ENCODE data around the gene NOSTRIN.
"Not testable (repeated sequence)": the region's sequence is repeated elsewhere in the genome, so short reads cannot be mapped to it uniquely, and the experiment has no call there.

NOSTRIN gene

GRCh38 chr2:168790226-168790902 is 12.1 kb upstream of the NOSTRIN start:
- no peak for DNase-seq

DNA sequence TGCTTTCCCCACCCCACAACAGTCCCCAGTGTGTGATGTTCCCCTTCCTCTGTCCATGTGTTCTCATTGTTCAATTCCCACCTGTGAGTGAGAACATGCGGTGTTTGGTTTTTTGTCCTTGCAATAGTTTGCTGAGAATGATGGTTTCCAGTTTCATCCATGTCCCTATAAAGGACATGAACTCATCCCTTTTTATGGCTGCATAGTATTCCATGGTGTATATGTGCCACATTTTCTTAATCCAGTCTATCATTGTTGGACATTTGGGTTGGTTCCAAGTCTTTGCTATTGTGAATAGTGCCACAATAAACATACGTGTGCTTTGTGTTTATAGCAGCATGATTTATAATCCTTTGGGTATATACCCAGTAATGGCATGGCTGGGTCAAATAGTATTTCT is 11.3 kb upstream of the NOSTRIN start:
- DNase-seq, result not testable (repeated sequence)

DNA sequence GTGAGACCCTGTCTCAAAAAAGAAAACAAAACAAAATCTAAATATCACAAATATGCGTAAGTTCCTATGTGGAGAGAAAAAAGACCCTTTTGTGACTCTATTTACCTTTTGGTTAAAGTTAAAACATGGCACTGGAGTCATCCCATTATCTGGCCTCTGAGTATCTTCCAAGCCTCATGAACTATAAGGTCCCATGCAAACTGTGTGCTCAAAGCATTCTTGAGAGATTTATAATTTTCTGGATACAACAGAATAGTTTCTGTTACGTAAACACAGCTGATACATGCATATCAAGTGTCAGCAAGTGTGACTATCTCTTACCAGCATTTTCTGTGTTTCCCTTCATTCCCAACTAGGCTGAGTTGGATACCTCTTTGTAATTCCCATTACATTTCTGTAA is 8.8 kb upstream of the NOSTRIN start:
- DNase-seq, result no peak

- no peak for DNase-seq
Measured at GRCh38 chr2:168794968-168795367, 7.5 kb upstream of the NOSTRIN start.

- DNase-seq, result no peak
Measured at GRCh38 chr2:168796090-168796577, 6.3 kb upstream of the NOSTRIN start.

GRCh38 chr2:168796583-168797285 is 5.7 kb upstream of the NOSTRIN start:
- no peak for DNase-seq

DNA sequence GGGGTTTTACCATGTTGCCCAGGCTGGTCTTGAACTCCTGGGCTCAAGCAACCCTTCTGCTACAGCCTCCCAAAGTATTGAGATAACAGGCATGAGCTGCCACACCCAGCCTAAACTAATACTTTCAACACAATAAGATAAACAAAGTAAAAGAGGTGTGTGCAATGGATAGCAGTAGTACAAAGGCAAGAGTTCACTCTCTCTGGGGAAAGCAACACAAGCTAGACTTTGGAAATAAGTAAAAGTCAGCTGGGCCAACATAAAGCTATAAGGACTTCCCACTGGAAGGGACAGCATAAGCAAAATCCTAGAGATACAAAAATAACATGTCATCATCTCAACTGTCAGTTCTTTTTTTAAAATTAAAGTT is 5.2 kb upstream of the NOSTRIN start:
- no peak for DNase-seq

- no peak for DNase-seq
Measured at GRCh38 chr2:168798076-168798887, 4.2 kb upstream of the NOSTRIN start.

GRCh38 chr2:168798888-168799410 is 3.5 kb upstream of the NOSTRIN start:
- DNase-seq, result no peak

DNA sequence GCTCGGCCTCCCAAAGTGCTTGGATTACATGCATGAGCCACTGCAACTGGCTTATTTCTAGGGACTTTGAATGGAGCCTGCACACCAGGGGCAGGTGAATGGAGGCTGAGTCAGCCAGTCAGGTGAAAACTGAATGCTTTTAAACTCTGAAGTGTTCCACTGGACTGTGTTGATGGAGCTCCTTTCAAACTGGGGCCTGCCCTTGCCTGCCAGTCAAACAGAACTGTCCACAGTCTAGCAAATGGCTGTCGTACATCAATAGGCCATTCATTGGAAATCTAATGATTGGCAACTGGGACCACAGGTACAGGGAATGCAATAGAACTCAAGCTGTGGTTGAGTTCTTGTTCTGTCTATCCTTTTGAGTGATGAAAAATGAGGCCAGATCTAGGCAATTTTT is 966 bp upstream of the NOSTRIN start:
- no peak for DNase-seq

- no peak for DNase-seq
Measured at GRCh38 chr2:168802859-168803725, 655 bp downstream of the NOSTRIN start.

DNA sequence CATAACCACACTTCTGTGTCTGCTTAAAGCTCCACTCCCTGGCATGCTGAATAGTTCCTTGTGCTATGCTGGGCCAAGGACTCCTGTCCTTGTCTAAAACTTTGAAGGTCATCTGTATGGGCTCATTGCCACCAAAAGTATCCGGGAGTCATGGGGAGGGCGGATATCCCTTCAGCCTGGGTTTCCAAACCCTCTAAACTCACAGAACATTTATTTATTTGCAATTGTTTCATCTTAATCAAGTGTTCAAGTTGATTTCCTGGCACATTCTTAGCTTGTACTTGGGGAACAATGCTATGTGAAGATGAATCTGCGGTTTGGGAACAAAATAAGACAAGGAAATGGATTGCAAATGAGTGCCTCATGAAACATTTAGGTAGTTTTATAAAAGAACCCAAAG is 1.8 kb downstream of the NOSTRIN start:
- DNase-seq, result no peak

DNA sequence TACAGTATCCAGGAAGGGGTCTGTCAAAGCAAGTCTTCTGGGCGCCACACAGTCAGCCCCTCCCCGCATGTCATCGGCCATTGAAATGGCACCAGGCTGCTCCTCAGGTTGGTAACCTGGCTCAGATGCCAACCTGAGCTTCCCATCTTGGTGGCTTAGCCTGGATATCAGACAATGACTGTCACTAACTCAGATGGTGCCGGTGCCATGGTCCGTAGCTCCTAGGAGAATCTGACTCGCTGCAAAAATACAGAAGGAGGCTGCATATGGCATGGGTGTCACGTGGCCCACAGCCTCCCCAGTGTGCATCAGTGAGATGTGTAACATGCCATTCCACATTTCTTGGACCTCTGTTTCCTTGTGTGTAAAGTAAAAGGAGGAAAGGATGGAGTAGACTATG is 3.2 kb downstream of the NOSTRIN start:
- DNase-seq, result no peak

- DNase-seq, result no peak
Measured at GRCh38 chr2:168809537-168809936, 7.1 kb downstream of the NOSTRIN start.

DNA sequence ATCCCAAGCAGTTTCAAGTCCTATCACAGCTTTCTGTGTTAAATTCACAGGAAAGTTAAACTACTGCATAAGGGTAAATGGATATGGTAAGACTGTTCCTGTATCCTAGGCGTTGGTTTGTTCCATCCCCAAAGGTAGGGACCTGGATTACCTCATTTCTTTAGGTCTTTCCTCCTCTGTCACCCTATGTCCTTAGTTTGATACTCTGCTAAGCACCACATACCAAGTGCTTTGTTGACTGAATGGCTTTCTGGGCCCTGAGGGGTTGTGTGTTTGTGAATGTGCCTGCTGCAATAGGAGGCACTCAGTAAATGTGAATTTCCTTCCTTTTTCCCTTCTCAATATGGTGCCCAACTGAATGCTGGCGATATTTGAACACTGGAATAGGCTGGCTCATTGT is 7.8 kb downstream of the NOSTRIN start:
- DNase-seq, result no peak

- DNase-seq, result no peak
Measured at GRCh38 chr2:168811696-168812095, 9.3 kb downstream of the NOSTRIN start.

GRCh38 chr2:168814046-168814445 is 11.6 kb downstream of the NOSTRIN start:
- no peak for DNase-seq

DNA sequence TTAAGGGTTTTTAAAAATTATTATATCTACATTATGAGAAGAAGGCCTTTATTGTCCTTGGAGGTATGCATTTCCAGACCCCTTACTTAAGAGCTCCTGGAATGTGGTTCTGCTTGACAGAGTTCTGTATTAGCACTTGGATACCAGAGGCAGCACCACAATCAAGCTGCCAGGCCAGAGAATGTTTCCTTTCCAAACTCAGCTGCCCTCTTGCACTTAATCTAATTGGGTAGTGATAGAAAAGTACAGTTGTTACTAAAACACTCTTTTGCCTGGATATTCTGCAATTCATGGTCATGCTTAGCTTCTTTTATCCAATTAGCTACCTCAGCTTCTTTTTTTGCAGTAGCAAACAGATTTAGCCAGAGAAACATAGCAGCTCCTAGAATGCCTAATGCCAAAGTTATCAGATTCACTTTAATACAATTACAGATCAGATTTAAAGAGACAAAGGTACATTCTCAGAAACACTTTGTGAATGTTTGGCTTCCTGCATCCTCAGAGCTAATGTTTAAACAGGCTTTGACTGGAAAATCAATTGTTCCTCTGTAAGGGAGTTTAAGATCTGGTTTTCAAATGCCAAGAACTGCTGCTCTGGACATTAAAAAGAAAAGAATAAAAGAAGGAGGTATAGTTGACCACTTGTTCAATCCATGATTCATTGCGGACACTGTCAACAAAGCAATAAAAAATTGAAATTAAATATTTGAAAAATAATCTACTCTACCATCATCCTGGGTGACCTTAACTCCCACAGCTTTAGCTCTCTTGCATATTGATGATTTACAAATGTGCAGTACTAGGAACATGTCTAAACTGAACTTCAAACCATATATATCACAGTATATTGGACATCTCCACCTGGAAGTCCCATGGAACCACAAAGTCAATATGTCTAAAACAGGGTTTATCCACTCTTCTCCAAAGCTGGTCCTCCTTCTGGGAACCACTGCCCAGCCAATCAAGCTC is 12.8 kb downstream of the NOSTRIN start:
- no peak for DNase-seq

DNA sequence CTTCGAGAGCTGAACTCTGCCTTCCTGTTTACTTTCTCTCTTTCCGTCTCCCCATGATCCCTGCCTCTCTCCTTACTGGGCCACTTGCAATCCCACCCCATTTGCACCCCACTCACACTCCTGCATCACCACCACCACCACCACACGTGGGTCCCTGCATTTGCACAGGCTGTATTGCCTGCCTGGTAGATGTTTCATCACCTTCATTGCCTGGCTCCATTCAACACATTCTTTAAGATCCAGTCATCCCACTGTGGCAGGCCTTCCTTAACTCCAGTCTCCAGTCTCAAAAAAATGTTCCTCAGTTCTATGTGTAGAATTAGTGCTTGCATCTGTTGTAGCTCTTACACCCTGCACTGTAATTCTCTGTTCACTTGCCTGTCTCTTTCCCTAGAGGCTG is 13.9 kb downstream of the NOSTRIN start:
- DNase-seq, result no peak

GRCh38 chr2:168819050-168819715 is 16.7 kb downstream of the NOSTRIN start:
- no peak for DNase-seq

Measured in activated CD4-positive, alpha-beta T cell treated with anti-CD3 and anti-CD28 coated beads, Interleukin-2, amount 50 U/mL, for 1 hour (primary cell).